GM18499 (cell line): ENCODE data around the gene ANKRD17.
"Not testable (repeated sequence)": the region's sequence is repeated elsewhere in the genome, so short reads cannot be mapped to it uniquely, and the experiment has no call there.

Experiments
- ATAC-seq: cut with Tn5 transposase; IDR thresholded peaks from one replicate; pipeline ENCODE4 v1.9.1; 2021; ENCODE audit warnings: moderate number of reproducible peaks; ENCODE audit not compliant: insufficient read depth, unreplicated experiment

ANKRD17 gene

GRCh38 chr4:73258686-73259570 is at the start of gene ANKRD17:
Gene ANKRD17, minus strand, starts transcription at chr4:73258798. Its CDS starts 130 bp downstream, at chr4:73258668.
- ATAC-seq, result peak; percentile 53

GRCh38 chr4:73308286-73308685 is 49.7 kb upstream of the ANKRD17 start:
- ATAC-seq, result no peak

GRCh38 chr4:73303711-73304110 is 45.1 kb upstream of the ANKRD17 start:
- ATAC-seq, result no peak

GRCh38 chr4:73299548-73300280 is 41.1 kb upstream of the ANKRD17 start:
- no peak for ATAC-seq

- not testable (repeated sequence) for ATAC-seq
Measured at GRCh38 chr4:73292661-73293060, 34.1 kb upstream of the ANKRD17 start.

- ATAC-seq, result no peak
Measured at GRCh38 chr4:73281982-73282381, 23.4 kb upstream of the ANKRD17 start.

GRCh38 chr4:73281396-73281795 is 22.8 kb upstream of the ANKRD17 start:
- ATAC-seq, result no peak

GRCh38 chr4:73277201-73277600 is 18.6 kb upstream of the ANKRD17 start:
- ATAC-seq, result no peak

- no peak for ATAC-seq
Measured at GRCh38 chr4:73275318-73275654, 16.7 kb upstream of the ANKRD17 start.

GRCh38 chr4:73272816-73273215 is 14.2 kb upstream of the ANKRD17 start:
- no peak for ATAC-seq

GRCh38 chr4:73267050-73267449 is 8.5 kb upstream of the ANKRD17 start:
- no peak for ATAC-seq

GRCh38 chr4:73259571-73260090 is 1.0 kb upstream of the ANKRD17 start:
- ATAC-seq, result no peak

- ATAC-seq, result peak; percentile 27
Measured at GRCh38 chr4:73258436-73258685, 237 bp downstream of the ANKRD17 start.

GRCh38 chr4:73257651-73258435 is 755 bp downstream of the ANKRD17 start:
- no peak for ATAC-seq

GRCh38 chr4:73257234-73257633 is 1.4 kb downstream of the ANKRD17 start:
- ATAC-seq, result peak; percentile 27

- not testable (repeated sequence) for ATAC-seq
Measured at GRCh38 chr4:73255847-73256246, 2.8 kb downstream of the ANKRD17 start.

GRCh38 chr4:73252001-73252400 is 6.6 kb downstream of the ANKRD17 start:
- ATAC-seq, result no peak

- no peak for ATAC-seq
Measured at GRCh38 chr4:73251384-73251783, 7.2 kb downstream of the ANKRD17 start.

GRCh38 chr4:73250642-73251041 is 8.0 kb downstream of the ANKRD17 start:
- ATAC-seq, result no peak

- no peak for ATAC-seq
Measured at GRCh38 chr4:73248821-73249220, 9.8 kb downstream of the ANKRD17 start.

GRCh38 chr4:73248416-73248815 is 10.2 kb downstream of the ANKRD17 start:
- ATAC-seq, result no peak
